Liver (tissue), 3 donors: ENCODE measurements around the gene MAP4K2.

Source experiments
- ATF3 ChIP-seq: IDR thresholded peaks from 2 replicates; pipeline ENCODE4 v1.6.1; 2016; ENCODE audit warnings: antibody characterized with exemption
- CTCF ChIP-seq: fragments of 150-350 bp; IDR thresholded peaks from 2 replicates; pipeline ENCODE4 v1.5.1; 2017; ENCODE audit warnings: improper control_type of control experiment, low read depth, low read length; ENCODE audit not compliant: missing input control
- EGR1 ChIP-seq, 2 donors: IDR thresholded peaks; 2 replicates each; pipeline ENCODE4 v1.6.1; 2016 to 2018; ENCODE audit warnings: antibody characterized with exemption in 2 of 2, low read depth in 2 of 2
- FOXA1 ChIP-seq: IDR thresholded peaks from 2 replicates; pipeline ENCODE4 v1.6.1; 2016; ENCODE audit warnings: antibody characterized with exemption
- JUND ChIP-seq, 2 donors: IDR thresholded peaks; 2 replicates each; pipeline ENCODE4 v1.6.1; 2016; ENCODE audit warnings: antibody characterized with exemption in 2 of 2
- RAD21 ChIP-seq, 2 donors: IDR thresholded peaks; 2 replicates each; pipeline ENCODE4 v1.6.1; 2016; ENCODE audit warnings: antibody characterized with exemption in 2 of 2, mild to moderate bottlenecking in 2 of 2
- REST ChIP-seq: IDR thresholded peaks from 2 replicates; pipeline ENCODE4 v1.6.1; 2016; ENCODE audit warnings: antibody characterized with exemption, mild to moderate bottlenecking
- SP1 ChIP-seq: IDR thresholded peaks from 2 replicates; pipeline ENCODE4 v1.6.1; 2018; ENCODE audit warnings: antibody characterized with exemption, mild to moderate bottlenecking
- YY1 ChIP-seq: IDR thresholded peaks from 2 replicates; pipeline ENCODE4 v1.6.1; 2016; ENCODE audit warnings: antibody characterized with exemption, mild to moderate bottlenecking
- ZBTB33 ChIP-seq: IDR thresholded peaks from 2 replicates; pipeline ENCODE4 v1.6.1; 2016; ENCODE audit warnings: antibody characterized with exemption
- donor health status: healthy.
- donor health status: healthy.

- TF ChIP-seq CTCF: no peak
- TF ChIP-seq JUND (IDR thresholded peaks at IDR 0.05): no peak
- TF ChIP-seq FOXA1: no peak
- TF ChIP-seq ATF3: no peak
- TF ChIP-seq YY1: no peak
- no peak for TF ChIP-seq EGR1 (IDR thresholded peaks at IDR 0.05; ENCODE audit: low read depth in 2 of 2)
- TF ChIP-seq RAD21 (IDR thresholded peaks at IDR 0.05): no peak
- no peak for TF ChIP-seq ZBTB33
- no peak for TF ChIP-seq REST
- TF ChIP-seq SP1: no peak
Measured at GRCh38 chr11:64848214-64848825, 45.3 kb upstream of the MAP4K2 start.
